BE2C (cell line): ENCODE measurements around the gene VWA3B.

Source experiments
- DNase-seq: peaks from one replicate; pipeline ENCODE4 v3.0.0-alpha.2; 2020
- H3K27me3 ChIP-seq: fragments of 250-450 bp; sonication (Bioruptor Pico); 2 replicates; pipeline ENCODE4 v1.5.1; 2020; ENCODE audit warnings: mild to moderate bottlenecking
- H3K36me3 ChIP-seq: fragments of 250-450 bp; sonication (Bioruptor Pico); 2 replicates; pipeline ENCODE4 v1.5.1; 2020; ENCODE audit warnings: mild to moderate bottlenecking
- H3K4me1 ChIP-seq: fragments of 250-450 bp; sonication (Bioruptor Pico); 2 replicates; pipeline ENCODE4 v1.5.1; 2020
- H3K4me3 ChIP-seq: 2 replicates; pipeline ENCODE4 v1.5.1; 2011; ENCODE audit warnings: low read depth, low read length
- H3K9me3 ChIP-seq: fragments of 250-450 bp; sonication (Bioruptor Pico); 2 replicates; pipeline ENCODE4 v1.5.1; 2020
- TF ChIP-seq, protein P1 (sequence below): IDR thresholded peaks from 2 replicates; pipeline ENCODE4 v1.5.1; 2012; ENCODE audit warnings: mild to moderate bottlenecking, low read depth, low read length

VWA3B gene

DNA sequence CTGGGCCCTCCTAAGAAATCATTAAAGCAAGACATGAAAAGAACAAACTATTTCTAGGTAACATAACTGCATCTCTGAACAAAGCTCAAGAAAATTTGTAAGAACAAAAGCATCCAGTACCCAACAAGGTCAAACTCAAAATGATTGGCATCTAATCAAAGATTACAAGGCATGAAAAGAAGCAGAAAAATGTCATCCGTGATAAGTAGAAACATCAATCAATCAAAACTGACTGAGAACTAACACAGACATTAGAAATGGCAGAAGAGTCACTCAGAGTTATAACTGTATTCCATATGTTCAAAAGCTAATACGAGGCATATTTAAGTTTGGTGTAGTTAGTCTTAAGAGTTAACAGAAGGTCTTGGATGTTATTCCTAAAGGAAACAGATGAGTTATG lies 80.9 kb downstream of the VWA3B start:
- no peak for DNase-seq
- Histone ChIP-seq H3K27me3 (no peaks in the 10 kb centered on the region), H3K4me3 (no peak overlapping the region), H3K9me3 (no peaks in the 10 kb centered on the region), H3K36me3 (no peaks in the 10 kb centered on the region), H3K4me1 (no peaks in the 10 kb centered on the region)
- TF ChIP-seq, protein P1, sequence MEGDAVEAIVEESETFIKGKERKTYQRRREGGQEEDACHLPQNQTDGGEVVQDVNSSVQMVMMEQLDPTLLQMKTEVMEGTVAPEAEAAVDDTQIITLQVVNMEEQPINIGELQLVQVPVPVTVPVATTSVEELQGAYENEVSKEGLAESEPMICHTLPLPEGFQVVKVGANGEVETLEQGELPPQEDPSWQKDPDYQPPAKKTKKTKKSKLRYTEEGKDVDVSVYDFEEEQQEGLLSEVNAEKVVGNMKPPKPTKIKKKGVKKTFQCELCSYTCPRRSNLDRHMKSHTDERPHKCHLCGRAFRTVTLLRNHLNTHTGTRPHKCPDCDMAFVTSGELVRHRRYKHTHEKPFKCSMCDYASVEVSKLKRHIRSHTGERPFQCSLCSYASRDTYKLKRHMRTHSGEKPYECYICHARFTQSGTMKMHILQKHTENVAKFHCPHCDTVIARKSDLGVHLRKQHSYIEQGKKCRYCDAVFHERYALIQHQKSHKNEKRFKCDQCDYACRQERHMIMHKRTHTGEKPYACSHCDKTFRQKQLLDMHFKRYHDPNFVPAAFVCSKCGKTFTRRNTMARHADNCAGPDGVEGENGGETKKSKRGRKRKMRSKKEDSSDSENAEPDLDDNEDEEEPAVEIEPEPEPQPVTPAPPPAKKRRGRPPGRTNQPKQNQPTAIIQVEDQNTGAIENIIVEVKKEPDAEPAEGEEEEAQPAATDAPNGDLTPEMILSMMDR, result no peak

GRCh38 chr2:98170076-98170475 lies 83.1 kb downstream of the VWA3B start:
- no peaks in the 10 kb centered on the region for H3K36me3 ChIP-seq
- no peak for DNase-seq
- no peaks in the 10 kb centered on the region for H3K27me3 ChIP-seq
- no peak overlapping the region for H3K4me3 ChIP-seq
- H3K4me1 ChIP-seq, result no peaks in the 10 kb centered on the region
- H3K9me3 ChIP-seq, result no peaks in the 10 kb centered on the region
- TF ChIP-seq, protein P1, result no peak

DNA sequence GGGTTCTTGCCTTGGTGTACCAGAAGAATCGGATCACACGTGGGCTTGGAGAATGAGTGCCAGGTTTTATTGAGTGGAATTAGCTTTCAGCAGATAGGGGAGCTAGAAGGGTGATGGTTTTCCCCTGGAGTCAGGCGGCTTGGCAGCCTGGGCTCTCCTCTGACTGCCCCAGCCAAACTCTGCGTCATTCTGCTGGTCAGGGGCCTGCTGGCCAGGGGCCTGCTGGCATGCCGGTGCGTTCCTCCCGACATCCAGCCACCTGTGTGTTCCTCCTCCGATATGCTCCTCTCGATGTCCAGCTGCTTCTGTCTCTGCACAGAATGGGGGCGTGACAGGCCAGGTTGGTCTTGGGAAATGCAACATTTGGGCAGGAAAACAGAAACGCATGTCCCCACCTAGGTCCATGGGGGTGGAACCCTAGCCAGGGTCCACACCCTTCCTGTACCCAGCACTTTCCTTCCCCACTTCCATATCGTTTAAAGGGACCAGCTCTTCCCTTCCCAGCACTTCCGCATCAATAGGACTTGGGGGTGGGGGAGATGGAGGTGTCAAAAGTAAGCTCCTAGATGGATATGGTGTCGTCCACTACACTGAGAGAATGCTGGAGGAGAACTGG lies 85.3 kb downstream of the VWA3B start:
- Histone ChIP-seq H3K9me3 (no peaks in the 10 kb centered on the region), H3K4me1 (no peaks in the 10 kb centered on the region), H3K36me3 (no peaks in the 10 kb centered on the region), H3K27me3 (no peaks in the 10 kb centered on the region), H3K4me3 (no peak overlapping the region)
- TF ChIP-seq, protein P1, result no peak
- DNase-seq, result no peak

GRCh38 chr2:98172951-98173350 lies 86.0 kb downstream of the VWA3B start:
- TF ChIP-seq, protein P1, result no peak
- Histone ChIP-seq H3K9me3 (no peaks in the 10 kb centered on the region), H3K27me3 (no peaks in the 10 kb centered on the region), H3K36me3 (no peaks in the 10 kb centered on the region), H3K4me3 (no peak overlapping the region), H3K4me1 (no peaks in the 10 kb centered on the region)
- DNase-seq, result no peak

- DNase-seq, result no peak
- TF ChIP-seq, protein P1, result no peak
- no peaks in the 10 kb centered on the region for H3K9me3 ChIP-seq
- no peaks in the 10 kb centered on the region for H3K4me1 ChIP-seq
- H3K27me3 ChIP-seq, result no peaks in the 10 kb centered on the region
- H3K4me3 ChIP-seq, result no peak overlapping the region
- no peaks in the 10 kb centered on the region for H3K36me3 ChIP-seq
Observed at GRCh38 chr2:98175811-98176210, 88.8 kb downstream of the VWA3B start.

DNA sequence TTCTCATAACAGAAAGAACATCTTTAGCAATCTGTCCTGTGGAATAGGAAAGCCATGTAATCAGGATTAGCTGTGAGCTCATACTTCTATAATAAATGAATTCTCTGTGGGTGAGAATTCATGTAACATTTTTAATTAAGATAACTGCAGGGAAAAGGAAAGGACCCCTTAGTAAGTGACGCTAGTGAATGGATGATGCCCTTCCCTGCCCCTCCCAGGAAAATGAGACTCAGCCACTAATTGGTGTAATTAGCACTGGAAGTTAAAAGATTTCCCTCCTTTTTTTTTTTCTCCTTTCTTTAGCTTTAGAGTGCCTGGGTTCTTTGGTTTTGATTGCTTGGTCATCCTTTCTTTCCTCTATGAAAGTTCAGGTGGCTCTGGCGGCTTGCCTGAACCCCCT lies 90.3 kb downstream of the VWA3B start:
- TF ChIP-seq, protein P1, result no peak
- Histone ChIP-seq H3K9me3 (no peaks in the 10 kb centered on the region), H3K4me3 (no peak overlapping the region), H3K27me3 (no peaks in the 10 kb centered on the region), H3K4me1 (no peaks in the 10 kb centered on the region), H3K36me3 (no peaks in the 10 kb centered on the region)
- no peak for DNase-seq
